Activated T-helper 1 cell treated with Interleukin-2 at 50 U/mL for 16 hours (primary cell): Measurements from ENCODE around the gene MTHFD1L.

Experiments
- DNase-seq: peaks from one replicate; pipeline ENCODE4 v3.0.0-alpha.2; 2020; ENCODE audit warnings: low read depth

Gene MTHFD1L

GRCh38 chr6:150866147-150866990, 867 bp downstream of the MTHFD1L start:
- peak; percentile 61 for DNase-seq

- no peak for DNase-seq
These were observed 1.5 kb downstream of the MTHFD1L start for GRCh38 chr6:150866991-150867501.

DNA sequence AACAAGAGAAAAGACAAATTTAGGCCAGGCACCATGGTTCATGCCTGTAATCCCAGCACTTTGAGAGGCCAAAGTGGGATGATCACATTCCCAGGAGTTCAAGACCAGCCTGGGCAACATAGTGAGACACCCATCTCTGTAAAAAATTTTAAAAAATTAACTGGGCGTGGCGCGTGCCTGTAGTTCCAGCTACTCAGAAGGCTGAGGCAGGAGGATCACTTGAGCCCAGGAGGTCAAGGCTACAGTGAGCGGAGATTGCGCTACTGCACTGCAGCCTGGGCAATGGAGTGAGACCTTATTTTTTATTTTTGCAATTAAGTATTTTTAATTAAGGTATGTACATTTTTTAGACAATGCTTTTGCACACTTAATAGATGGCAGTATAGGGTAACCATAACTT, 3.3 kb downstream of the MTHFD1L start:
- no peak for DNase-seq

- DNase-seq: no peak
These were observed 8.7 kb downstream of the MTHFD1L start for GRCh38 chr6:150874179-150874578.

- DNase-seq: no peak
These were observed 10.3 kb downstream of the MTHFD1L start for GRCh38 chr6:150875841-150876240.

DNA sequence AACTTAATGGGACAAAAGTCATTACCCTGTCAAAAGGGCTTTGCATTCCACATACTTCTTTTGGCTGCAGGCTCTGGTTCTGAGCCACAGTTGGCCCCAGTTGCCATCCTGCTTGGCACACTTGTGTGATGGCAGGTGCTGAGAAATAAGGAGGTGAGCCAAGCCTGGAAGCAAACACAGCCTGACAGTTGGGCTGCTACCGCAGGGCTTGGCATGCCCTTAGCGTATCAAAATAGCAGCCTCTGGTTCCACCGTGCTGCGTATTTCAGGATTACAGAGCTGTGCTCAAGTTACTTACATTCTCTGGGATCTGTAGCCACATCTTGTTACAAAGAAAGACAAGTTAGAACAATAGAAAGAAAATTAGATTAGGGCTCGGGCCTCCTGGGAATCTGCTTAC, 11.1 kb downstream of the MTHFD1L start:
- DNase-seq: no peak

- no peak for DNase-seq
These were observed 12.4 kb downstream of the MTHFD1L start for GRCh38 chr6:150877928-150878327.

GRCh38 chr6:150878347-150879213, 13.1 kb downstream of the MTHFD1L start:
- no peak for DNase-seq

GRCh38 chr6:150880336-150880735, 14.8 kb downstream of the MTHFD1L start:
- DNase-seq: no peak

- DNase-seq: no peak
These were observed 16.5 kb downstream of the MTHFD1L start for GRCh38 chr6:150881911-150882481.

- DNase-seq: no peak
These were observed 18.0 kb downstream of the MTHFD1L start for GRCh38 chr6:150883521-150883920.

DNA sequence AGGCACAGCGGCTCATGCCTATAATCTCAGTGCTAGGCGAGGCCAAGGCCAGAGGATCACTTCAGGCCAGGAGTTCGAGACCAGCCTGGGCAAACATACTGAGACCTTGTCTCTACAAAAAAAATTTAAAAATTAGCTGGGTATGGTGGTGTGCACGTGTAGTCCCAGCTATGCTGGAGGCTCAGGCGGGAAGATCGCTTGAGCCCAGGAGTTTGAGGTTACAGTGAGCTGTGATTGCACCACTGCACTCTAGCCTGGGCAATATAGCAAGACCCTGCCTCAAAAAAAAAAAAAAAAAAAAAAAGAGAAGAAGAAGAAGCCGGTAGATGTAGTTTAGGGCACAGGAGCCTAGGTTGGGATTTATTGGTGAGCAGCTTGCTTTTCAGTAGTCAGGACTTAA, 20.7 kb downstream of the MTHFD1L start:
- no peak for DNase-seq

DNA sequence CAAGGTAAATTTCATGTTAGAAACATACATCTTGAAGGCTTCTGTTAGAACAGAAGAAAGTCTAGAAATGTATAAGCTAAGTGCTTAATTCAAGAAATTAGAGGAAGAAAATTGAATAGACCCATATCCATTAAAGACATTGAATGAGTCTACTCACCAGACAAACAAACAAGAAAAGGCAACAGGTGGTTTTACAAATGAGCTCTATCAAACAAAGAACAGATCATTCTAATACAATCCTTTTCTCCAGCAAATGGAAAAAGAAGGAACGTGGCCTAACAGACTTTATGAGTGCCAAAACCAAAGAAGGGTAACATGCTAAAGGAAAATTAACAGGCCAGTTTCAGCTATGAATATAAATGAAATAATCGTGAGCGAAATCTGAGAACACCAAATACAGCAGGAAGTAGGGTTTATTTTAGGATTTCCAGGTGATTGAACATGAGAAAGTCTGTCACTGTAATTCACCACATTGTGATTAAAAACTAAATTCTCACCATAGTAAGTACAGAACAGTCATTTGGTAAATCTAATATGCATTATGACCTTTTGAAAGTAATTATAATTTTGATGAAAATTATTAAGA, 22.6 kb downstream of the MTHFD1L start:
- no peak for DNase-seq

DNA sequence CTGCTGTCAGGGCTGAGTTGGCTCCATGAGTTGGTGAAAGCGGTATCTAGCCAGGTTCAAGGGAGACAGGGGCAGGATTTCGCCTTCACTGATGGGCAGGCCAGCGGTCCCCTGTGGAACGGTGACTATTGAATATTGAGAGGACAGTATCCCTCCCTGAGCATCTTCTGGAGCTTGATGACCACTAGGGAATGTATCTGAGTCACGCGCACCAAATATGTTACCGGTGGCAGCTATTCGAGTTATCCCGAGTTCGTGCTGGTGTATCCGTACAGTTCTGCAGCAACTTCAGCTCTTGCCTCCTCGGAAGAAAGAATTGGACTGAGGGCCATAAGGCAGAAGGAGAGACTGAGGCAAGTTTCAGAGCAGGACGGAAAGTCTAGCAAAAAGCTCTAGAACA, 24.8 kb downstream of the MTHFD1L start:
- DNase-seq: no peak

DNA sequence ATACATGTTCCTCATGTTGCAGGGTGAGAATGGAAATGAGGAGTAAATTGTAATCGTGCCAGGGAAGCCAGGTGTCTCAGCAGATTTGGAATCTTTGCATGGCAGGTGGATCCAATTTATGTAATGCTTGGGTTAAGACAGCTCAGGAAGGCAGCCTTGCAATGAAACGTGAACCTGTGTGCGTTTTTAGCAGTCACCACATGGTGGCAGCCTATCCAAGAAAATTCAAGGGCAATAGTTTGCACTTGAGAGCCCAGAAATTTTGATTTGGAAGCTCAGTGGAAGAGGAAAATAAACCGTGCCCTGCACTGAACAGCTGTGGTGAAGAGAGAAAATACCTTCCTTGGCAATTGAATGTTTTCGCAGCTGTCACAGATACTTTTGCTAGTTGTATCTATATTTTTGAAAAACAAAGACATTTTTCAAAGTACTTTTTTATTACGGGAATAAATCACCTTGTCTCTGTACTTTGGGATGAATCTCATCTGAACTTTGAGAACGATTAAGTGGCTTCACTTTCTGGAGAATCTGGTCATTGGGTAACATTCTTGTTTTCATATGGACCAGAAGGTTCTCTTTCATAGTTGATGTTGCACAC, 26.5 kb downstream of the MTHFD1L start:
- peak; percentile 24 for DNase-seq

- no peak for DNase-seq
These were observed 28.8 kb downstream of the MTHFD1L start for GRCh38 chr6:150894191-150894744.

DNA sequence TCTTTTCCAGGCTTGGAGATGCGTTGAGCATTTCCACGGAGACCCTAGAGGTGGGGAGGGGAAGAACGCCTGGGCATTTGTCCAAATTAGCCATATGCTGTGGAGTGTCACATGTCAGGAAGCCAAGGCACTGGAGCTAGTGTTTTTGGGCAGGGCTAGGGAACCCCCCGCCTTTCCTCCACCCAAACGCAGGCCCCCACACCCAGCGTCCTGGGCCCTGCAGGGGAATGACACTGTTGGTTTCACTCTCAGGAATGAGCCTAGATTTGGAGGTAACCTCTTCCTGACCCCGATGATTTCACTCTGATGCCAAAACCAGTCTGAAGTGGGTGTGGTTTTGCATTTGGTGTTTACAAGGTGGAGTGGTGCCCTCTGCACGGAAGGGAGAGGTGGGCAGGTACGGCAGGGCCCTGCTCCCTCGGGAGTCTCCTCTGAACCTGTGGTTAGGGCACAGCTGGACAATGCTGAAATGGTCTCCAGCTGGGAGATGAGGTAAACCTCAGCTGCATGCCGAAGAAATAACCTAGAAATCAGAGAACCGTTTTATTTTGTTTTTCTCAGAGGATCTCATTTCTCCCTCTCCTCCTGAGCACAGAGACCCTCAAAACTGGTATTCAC, 29.5 kb downstream of the MTHFD1L start:
- no peak for DNase-seq

DNA sequence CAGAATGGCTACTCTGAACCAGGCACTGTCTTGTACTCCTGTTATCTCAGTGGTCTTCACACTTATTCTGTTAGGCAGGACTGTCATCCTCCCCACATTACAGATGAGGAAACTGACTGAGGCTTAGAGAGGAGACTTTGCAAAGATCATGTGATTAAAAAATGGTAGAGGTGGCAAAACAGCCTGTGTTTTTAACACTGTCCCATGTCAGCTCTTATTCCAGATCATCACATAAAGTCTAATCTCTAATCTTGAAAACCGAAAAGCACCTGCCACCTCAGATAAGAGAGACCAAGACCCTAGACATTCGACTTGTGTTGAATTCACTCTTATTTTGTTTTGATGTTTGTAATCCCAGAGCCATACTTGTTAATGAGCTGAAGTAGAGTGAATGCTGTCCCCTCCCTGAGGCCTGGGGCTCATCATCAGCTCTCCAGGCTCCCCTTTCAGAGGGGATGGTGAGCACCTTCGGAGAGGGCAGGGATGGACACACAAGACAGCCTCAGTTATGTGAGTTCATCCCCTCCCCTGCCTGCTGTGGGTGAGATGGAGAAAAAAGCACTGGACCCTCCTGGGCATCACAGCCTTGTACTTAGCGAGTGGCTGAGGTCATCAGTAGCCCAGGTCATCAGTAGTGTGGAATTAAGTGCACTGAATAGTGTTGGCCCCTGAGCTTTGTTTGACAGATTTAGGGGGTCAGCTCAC, 30.6 kb downstream of the MTHFD1L start:
- no peak for DNase-seq

DNA sequence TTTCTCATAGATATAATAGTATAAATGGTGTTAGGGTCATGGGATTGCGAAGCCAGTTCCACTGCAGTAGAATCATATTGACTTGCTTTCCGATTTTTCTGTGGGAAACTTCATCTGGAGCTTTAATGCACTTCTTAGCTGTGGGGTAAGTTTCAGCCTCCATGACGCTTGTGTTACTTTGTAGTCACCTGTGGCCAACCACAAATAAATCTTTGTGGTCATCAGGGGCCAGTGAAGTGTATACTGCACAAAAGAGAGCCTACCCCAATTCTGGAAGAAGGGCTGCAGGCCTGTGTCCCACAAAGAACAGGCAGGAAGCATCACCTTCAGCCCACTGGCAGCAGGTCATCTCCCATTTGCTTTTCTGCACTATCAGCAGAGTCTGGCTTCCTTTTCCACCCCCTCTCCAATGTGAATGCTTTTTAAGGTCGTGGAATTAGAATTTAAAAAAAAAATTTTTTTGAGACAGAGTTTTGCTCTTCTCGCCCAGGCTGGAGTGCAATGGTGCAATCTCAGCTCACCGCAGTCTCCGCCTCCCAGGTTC, 32.0 kb downstream of the MTHFD1L start:
- no peak for DNase-seq
